ENCODE measurements around the gene NAB2. TPM values are rescaled to one million over a fixed set of nuclear protein-coding genes. Genes with fewer than 3 reads are reported as not detected.
A peak's percentile ranks its signal among the peaks of the same experiment; 100 is the strongest.
"Not testable (repeated sequence)": the region's sequence is repeated elsewhere in the genome, so short reads cannot be mapped to it uniquely, and the experiment has no call there.

Gene NAB2, protein sequence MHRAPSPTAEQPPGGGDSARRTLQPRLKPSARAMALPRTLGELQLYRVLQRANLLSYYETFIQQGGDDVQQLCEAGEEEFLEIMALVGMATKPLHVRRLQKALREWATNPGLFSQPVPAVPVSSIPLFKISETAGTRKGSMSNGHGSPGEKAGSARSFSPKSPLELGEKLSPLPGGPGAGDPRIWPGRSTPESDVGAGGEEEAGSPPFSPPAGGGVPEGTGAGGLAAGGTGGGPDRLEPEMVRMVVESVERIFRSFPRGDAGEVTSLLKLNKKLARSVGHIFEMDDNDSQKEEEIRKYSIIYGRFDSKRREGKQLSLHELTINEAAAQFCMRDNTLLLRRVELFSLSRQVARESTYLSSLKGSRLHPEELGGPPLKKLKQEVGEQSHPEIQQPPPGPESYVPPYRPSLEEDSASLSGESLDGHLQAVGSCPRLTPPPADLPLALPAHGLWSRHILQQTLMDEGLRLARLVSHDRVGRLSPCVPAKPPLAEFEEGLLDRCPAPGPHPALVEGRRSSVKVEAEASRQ
- 5.4 and 13.9 TPM in 2 replicates for total RNA-seq

- DNase-seq (ENCODE audit: low read depth in 2 of 2): peak; percentile 89 to 95
Measured at GRCh38 chr12:57088354-57089270, at the start of gene NAB2. NAB2 (plus strand) TSS chr12:57089114; CDS start chr12:57089272, 158 bp downstream.

DNA sequence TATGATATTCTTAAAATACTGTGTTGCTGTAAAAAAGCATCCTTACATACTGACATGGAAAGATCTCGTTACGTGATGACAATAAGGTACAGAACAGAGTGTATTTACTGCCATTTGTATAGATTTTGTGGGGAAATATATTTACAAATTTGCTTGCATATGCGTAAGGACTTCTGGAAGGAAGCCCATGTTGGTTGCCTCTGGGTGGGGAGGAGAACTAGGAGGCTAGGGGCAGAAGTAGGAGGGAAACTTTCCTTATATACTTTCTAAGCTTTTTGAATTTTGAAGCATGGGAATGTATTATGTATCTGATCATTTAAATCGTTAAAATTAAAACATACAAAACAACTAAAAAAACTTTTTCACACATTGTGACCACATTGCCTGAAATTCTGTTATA, 48.7 kb upstream of the NAB2 start:
- no peak for DNase-seq (ENCODE audit: low read depth in 2 of 2)

DNA sequence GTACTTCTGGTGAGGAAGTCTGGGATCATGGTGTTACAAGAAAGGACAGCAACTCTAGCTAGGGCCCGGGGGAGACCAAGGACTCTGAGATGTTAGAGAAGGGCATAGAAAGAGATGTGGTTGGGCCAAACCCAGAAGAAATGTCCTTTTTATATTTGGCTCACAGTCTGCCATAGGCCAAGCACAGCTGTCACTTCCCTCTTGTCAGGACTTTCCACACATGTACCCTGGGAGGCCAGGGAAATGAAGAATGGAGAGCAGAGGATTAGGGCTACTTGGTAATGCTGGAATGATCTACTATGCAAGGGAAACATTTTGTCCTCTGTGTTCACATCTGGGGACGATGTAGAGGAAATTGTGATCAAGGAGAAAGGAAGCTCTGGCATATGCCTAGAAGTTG, 48.2 kb upstream of the NAB2 start:
- no peak for DNase-seq (ENCODE audit: low read depth in 2 of 2)

DNA sequence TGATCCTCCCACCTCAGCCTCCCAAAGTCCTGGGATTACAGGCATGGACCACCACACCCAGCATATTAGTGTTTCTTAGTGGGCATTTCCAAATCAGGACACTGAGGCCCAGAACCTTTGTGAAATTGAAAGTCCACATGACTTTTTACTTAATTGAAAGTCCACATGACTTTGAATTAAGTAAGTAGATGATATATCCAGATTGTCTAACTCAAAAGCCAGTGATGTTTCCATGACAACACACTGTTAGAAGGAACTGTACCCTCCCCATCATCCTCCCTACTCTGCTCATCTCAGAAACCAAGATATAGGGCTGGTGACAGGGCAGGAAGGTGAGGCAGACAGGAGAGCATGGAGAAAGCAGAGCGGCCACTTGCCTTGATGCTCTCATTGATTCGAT, 46.2 kb upstream of the NAB2 start:
- no peak for DNase-seq (ENCODE audit: low read depth in 2 of 2)

DNA sequence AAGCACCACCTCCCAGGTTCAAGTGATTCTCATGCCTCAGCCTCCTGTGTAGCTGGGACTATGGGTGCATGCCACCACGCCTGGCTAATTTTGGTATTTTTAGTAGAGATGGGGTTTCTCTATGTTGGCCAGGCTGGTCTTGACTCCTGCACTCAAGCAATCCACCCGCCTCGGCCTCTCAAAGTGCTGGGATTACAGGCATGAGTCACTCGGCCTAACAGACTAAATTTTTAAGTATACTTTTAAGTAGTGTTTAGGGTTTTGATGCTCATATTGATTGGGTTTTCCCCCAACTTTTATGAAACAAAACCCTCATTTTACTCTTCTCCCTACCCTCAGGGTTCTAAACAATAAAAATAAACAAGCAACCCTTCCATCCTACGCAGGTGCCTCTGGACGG, 44.4 kb upstream of the NAB2 start:
- no peak for DNase-seq (ENCODE audit: low read depth in 2 of 2)

DNA sequence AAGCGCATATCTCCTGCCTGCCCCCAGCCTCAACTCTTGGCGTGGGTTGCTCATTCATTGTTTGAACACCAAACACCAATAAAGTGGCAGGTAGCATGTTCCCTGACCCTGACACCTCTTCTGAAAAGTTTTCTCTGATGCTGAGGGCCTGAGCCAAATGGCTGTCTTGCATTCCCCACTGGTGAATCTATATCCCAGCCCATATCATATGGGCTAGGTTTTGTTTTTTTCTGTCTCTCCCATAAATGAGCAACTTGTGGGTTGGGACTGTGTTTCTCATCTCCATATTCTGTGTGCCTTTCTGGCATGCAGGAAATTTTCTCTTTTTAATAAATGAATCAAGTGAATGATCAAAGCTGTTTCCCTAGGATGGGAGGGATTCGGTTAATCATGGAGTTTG, 44.0 kb upstream of the NAB2 start:
- no peak for DNase-seq (ENCODE audit: low read depth in 2 of 2)

- DNase-seq (ENCODE audit: low read depth in 2 of 2): no peak
Measured at GRCh38 chr12:57046086-57046791, 42.7 kb upstream of the NAB2 start.

- no peak for DNase-seq (ENCODE audit: low read depth in 2 of 2)
Measured at GRCh38 chr12:57046947-57047890, 41.7 kb upstream of the NAB2 start.

DNA sequence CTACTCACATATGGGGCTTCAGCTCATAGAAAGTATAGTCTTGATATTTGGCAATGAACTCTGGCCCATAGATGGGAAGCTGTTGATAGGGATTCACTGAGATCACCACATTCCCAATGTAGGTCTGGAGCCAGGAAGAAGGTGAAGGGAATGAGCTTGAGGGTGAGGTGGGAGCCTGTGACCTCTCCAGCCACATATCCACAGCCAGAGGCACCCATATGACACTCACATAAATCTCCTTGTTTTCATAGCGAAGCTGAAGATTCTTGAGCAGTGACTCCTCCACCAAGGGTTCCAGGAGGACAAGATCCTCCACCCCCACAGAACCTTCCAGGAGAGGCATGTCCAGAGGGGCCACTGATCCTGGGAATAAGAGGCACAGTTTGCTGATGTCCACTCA, 40.9 kb upstream of the NAB2 start:
- DNase-seq (ENCODE audit: low read depth in 2 of 2): no peak

- DNase-seq (ENCODE audit: low read depth in 2 of 2): no peak
Measured at GRCh38 chr12:57048423-57049118, 40.3 kb upstream of the NAB2 start.

DNA sequence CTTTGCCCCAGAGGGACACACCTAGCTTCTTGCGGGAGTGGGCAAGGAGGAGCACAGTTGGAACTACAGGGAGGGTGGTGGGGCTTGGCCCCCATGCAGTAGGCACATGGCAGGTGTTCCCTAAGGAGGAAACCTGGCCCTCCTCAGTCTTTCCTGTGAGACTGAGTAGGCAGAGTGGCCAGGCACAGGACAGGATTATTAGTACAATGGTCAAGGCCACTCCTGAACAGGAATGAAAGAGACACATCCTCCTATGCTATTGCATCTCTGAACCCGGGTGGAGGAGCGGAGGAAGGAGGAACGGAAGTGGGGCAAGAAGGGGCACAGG, 39.8 kb upstream of the NAB2 start:
- no peak for DNase-seq (ENCODE audit: low read depth in 2 of 2)

DNA sequence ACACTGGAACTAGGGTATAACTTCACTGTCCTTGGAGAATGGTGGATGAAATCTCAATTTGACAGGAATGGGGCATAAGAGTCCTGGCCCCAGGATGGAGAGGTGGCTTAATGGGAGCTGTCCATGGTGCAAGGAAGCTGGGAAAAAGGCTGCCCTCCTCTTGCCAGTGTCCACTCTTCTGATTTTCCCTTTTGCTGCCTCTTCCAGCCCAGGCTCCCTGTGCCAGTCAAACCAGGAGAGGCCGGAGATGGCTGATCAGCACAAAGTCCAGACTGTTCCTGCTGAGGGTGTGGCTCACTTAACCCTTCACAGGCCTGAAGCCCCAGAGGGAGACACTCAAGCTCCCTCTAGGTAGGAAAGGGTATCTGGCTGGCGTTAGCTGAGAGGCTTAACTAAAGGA, 39.0 kb upstream of the NAB2 start, which contains the start of gene MYO1A:
Gene MYO1A (minus strand): TSS at position 240 of the 400 bp plus-strand sequence. CDS start 1,806 bp downstream, outside the sequence.
- DNase-seq (ENCODE audit: low read depth in 2 of 2): peak in 1 of 2 donors; percentile 16

- DNase-seq (ENCODE audit: low read depth in 2 of 2): no peak
Measured at GRCh38 chr12:57051011-57051410, 37.9 kb upstream of the NAB2 start.

DNA sequence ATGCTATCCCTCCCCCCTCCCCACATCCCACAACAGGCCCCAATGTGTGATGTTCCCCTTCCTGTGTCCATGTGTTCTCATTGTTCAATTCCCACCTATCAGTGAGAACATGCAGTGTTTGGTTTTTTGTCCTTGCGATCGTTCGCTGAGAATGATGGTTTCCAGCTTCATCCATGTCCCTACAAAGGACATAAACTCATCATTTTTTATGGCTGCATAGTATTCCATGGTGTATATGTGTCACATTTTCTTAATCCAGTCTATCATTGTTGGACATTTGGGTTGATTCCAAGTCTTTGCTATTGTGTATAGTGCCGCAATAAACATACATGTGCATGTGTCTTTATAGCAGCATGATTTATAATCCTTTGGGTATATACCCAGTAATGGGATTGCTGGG, 35.8 kb upstream of the NAB2 start:
- not testable (repeated sequence) for DNase-seq (ENCODE audit: low read depth in 2 of 2)

DNA sequence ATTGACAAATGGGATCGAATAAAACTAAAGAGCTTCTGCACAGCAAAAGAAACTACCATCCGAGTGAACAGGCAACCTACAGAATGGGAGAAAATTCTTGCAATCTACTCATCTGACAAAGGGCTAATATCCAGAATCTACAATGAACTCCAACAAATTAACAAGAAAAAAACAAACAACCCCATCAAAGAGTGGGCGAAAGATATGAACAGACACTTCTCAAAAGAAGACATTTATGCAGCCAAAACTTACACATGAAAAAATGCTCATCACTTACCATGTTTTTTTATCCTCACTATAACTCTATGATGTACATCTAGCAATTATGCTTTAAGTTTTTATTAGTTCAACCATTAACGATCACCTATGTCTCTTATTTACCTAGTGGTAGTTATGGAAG, 35.0 kb upstream of the NAB2 start:
- not testable (repeated sequence) for DNase-seq (ENCODE audit: low read depth in 2 of 2)

- no peak for DNase-seq (ENCODE audit: low read depth in 2 of 2)
Measured at GRCh38 chr12:57055824-57056223, 33.1 kb upstream of the NAB2 start.

DNA sequence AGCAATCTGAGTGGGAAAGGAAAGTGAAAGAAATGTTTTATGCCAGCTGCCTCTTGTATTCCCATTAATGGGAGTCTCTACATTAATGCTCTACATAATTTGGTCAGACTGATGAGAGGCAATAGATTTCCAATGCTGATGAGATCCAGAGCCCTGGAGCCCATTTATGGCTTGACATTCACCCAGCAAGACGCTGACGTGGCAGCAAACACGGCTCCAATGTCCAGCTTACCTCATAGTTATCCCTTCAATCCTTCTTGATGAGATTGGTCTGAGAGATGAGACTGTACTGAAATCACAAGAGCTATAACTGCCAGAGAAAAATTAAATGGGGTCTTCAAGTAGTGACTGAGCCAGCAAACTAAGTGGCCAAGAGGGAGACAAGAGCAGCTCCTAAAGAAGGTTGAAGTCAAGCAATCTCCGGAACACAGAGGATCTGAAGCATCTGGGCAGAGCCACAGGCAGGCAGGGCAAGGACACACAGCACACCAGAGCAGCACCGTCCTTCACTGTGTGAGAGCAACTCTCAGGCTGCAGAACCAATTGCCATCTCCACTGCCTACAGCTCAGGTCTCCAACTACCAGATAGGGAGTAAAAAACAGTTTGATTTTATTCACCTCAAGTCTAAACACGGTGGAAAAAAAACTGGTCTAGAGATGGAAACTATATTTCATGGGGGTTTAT, 31.7 kb upstream of the NAB2 start:
- no peak for DNase-seq (ENCODE audit: low read depth in 2 of 2)

DNA sequence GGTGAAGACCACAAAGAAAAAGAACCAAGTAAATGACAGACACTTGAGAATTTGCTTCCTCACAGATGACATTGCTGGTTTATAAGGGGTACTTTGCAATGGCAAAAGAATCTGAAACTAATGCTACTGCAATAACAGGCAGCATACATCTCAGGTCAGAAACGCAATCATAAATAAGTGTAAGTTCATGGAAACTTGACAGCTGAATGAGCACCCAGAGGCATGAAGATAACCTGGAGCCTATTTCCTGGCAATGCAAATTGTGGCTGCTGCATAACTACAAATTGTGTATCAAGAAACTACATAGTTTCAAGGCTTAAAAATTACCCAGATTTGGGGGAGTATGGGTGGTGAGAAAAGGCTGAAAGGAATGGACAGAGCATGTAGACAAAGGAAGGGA, 30.5 kb upstream of the NAB2 start:
- no peak for DNase-seq (ENCODE audit: low read depth in 2 of 2)

GRCh38 chr12:57063991-57064685, 24.8 kb upstream of the NAB2 start:
- DNase-seq (ENCODE audit: low read depth in 2 of 2): peak in 1 of 2 donors; percentile 30
